Measurements from ENCODE around the gene C5orf24.

Gene C5orf24

DNA sequence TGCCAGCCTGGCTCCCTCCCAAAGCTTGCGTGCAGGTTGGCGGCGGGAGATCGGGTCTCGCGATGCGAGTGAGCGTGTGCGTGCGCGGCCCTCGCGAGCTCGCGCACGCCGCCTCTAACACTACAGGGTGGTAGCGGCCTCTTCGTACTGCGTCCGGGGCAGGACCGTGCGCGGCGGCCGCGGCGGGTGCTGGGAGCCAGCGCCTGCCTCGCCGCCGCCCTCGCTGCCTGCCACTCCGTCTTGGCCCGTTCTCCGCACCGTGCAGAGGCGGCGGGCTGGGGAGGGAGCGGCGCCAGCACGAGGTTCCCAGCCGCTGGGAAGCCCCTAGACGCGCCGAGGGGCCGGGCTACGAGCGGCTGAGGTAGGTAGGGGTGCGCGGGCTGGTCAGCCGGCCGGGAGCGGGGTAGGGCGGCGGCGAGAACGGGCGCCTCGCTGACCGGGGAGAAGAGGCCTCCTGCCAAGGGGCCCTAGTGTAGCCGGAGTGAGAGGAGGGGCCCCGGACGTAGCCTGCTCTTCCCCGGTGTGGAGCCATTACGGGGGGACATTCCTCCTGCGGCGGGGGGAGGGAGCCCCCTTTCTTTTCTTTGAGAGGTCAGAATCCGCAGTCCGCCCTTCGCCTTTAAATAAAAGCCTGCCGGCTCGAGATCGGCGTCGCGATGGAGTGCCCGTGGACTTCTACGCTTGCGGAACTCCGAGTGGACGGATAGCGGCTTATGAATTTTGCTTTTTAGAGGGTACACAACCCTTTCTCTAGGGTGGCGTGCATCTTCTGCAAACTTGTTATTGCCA, at the start of gene C5orf24:
Gene C5orf24, plus strand, starts transcription at position 117 of the 789 bp plus-strand sequence. CDS start 8,933 bp downstream, outside the sequence.
- DNase-seq (ENCODE audit: low read depth in 1 of 2, low spot score in 1 of 2) = peak; percentile 83 to 97
- no peak for TF ChIP-seq JUND (IDR thresholded peaks at IDR 0.05; ENCODE audit: low read depth)
- in situ Hi-C loops (cut with HindIII; ENCODE audit: low pct_unique_long_range_greater_than_20kb, low sequenced_read_pairs) = no loop called here

GRCh38 chr5:134798468-134798867, 47.3 kb upstream of the C5orf24 start:
- in situ Hi-C loops (cut with HindIII; ENCODE audit: low pct_unique_long_range_greater_than_20kb, low sequenced_read_pairs) = no loop called here
- TF ChIP-seq JUND (IDR thresholded peaks at IDR 0.05; ENCODE audit: low read depth) = no peak
- DNase-seq (ENCODE audit: low read depth in 1 of 2, low spot score in 1 of 2) = no peak

DNA sequence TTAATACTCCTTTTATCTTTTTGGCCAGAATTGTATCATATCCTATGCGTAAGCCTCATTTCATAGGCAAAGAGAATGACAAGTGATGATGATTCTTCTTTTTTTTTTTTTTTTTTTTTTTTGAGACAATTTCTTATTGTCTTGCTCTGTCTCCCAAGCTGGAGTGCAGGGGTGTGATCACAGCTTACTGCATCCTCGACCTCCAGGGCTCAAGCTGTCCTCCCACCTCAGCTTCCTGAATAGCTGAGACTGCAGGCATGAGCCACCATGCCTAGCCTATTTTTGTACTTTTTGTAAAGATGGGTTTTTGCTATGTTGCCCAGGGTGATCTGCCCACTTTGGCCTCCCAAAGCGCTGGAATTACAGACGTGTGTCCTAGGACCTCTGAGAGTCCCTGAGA, 41.9 kb upstream of the C5orf24 start:
- in situ Hi-C loops (cut with HindIII; ENCODE audit: low pct_unique_long_range_greater_than_20kb, low sequenced_read_pairs) = no loop called here
- TF ChIP-seq JUND (IDR thresholded peaks at IDR 0.05; ENCODE audit: low read depth) = no peak
- DNase-seq (ENCODE audit: low read depth in 1 of 2, low spot score in 1 of 2) = no peak

- TF ChIP-seq JUND (IDR thresholded peaks at IDR 0.05; ENCODE audit: low read depth) = no peak
- no peak for DNase-seq (ENCODE audit: low read depth in 1 of 2, low spot score in 1 of 2)
These were observed 32.4 kb upstream of the C5orf24 start for GRCh38 chr5:134813407-134813806.

GRCh38 chr5:134813827-134814226, 31.9 kb upstream of the C5orf24 start:
- in situ Hi-C loops (cut with HindIII; ENCODE audit: low pct_unique_long_range_greater_than_20kb, low sequenced_read_pairs) = no loop called here
- no peak for TF ChIP-seq JUND (IDR thresholded peaks at IDR 0.05; ENCODE audit: low read depth)
- DNase-seq (ENCODE audit: low read depth in 1 of 2, low spot score in 1 of 2) = no peak

More at GRCh38 chr5:134813407-134813806, 32.4 kb upstream of the C5orf24 start:
- in situ Hi-C loops (cut with HindIII; ENCODE audit: low pct_unique_long_range_greater_than_20kb, low sequenced_read_pairs) = no loop called here

GRCh38 chr5:134817006-134817405, 28.8 kb upstream of the C5orf24 start:
- TF ChIP-seq JUND (IDR thresholded peaks at IDR 0.05; ENCODE audit: low read depth) = no peak
- DNase-seq (ENCODE audit: low read depth in 1 of 2, low spot score in 1 of 2) = no peak
- in situ Hi-C loops (cut with HindIII; ENCODE audit: low pct_unique_long_range_greater_than_20kb, low sequenced_read_pairs) = no loop called here

GRCh38 chr5:134818776-134819175, 27.0 kb upstream of the C5orf24 start:
- in situ Hi-C loops (cut with HindIII; ENCODE audit: low pct_unique_long_range_greater_than_20kb, low sequenced_read_pairs) = no loop called here
- no peak for TF ChIP-seq JUND (IDR thresholded peaks at IDR 0.05; ENCODE audit: low read depth)
- no peak for DNase-seq (ENCODE audit: low read depth in 1 of 2, low spot score in 1 of 2)

GRCh38 chr5:134819407-134819963, 26.3 kb upstream of the C5orf24 start:
- in situ Hi-C loops (cut with HindIII; ENCODE audit: low pct_unique_long_range_greater_than_20kb, low sequenced_read_pairs) = no loop called here
- DNase-seq (ENCODE audit: low read depth in 1 of 2, low spot score in 1 of 2) = no peak
- TF ChIP-seq JUND (IDR thresholded peaks at IDR 0.05; ENCODE audit: low read depth) = no peak

GRCh38 chr5:134821841-134822240, 23.9 kb upstream of the C5orf24 start:
- TF ChIP-seq JUND (IDR thresholded peaks at IDR 0.05; ENCODE audit: low read depth) = no peak
- in situ Hi-C loops (cut with HindIII; ENCODE audit: low pct_unique_long_range_greater_than_20kb, low sequenced_read_pairs) = no loop called here
- no peak for DNase-seq (ENCODE audit: low read depth in 1 of 2, low spot score in 1 of 2)

GRCh38 chr5:134824681-134825080, 21.1 kb upstream of the C5orf24 start:
- in situ Hi-C loops (cut with HindIII; ENCODE audit: low pct_unique_long_range_greater_than_20kb, low sequenced_read_pairs) = no loop called here
- no peak for DNase-seq (ENCODE audit: low read depth in 1 of 2, low spot score in 1 of 2)
- no peak for TF ChIP-seq JUND (IDR thresholded peaks at IDR 0.05; ENCODE audit: low read depth)

DNA sequence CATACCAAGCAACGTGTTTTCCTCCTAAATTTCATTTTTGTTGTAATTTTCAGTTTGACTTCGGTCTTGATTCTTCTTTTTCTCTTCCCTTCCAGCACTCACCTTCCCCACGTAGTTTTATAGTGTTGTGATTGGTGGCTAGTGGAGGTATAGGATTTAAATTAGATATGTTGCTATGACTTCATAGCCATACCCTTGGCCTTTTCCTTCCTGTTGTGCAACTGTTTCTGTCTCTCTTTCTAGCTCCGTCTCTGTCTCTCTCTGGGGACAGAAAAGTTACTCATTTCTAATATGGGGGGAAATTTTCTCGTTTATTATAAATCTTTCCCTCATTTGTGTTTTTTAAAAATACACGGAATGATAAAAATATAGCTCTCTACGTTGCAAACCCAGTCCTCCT, 20.6 kb upstream of the C5orf24 start:
- no peak for TF ChIP-seq JUND (IDR thresholded peaks at IDR 0.05; ENCODE audit: low read depth)
- DNase-seq (ENCODE audit: low read depth in 1 of 2, low spot score in 1 of 2) = no peak
- in situ Hi-C loops (cut with HindIII; ENCODE audit: low pct_unique_long_range_greater_than_20kb, low sequenced_read_pairs) = no loop called here

GRCh38 chr5:134833340-134834032, 12.3 kb upstream of the C5orf24 start:
- in situ Hi-C loops (cut with HindIII; ENCODE audit: low pct_unique_long_range_greater_than_20kb, low sequenced_read_pairs) = no loop called here
- no peak for TF ChIP-seq JUND (IDR thresholded peaks at IDR 0.05; ENCODE audit: low read depth)
- DNase-seq (ENCODE audit: low read depth in 1 of 2, low spot score in 1 of 2) = no peak

GRCh38 chr5:134835623-134836022, 10.1 kb upstream of the C5orf24 start:
- DNase-seq (ENCODE audit: low read depth in 1 of 2, low spot score in 1 of 2) = no peak
- in situ Hi-C loops (cut with HindIII; ENCODE audit: low pct_unique_long_range_greater_than_20kb, low sequenced_read_pairs) = no loop called here
- no peak for TF ChIP-seq JUND (IDR thresholded peaks at IDR 0.05; ENCODE audit: low read depth)

All from T47D (cell line).